DND-41 (cell line): ENCODE results near the gene RBMX.

ENCODE experiments used
- CTCF ChIP-seq: IDR thresholded peaks from 2 replicates; pipeline ENCODE4 v1.5.1; 2012; ENCODE audit warnings: borderline replicate concordance, low read length, moderate library complexity, mild to moderate bottlenecking; ENCODE audit not compliant: poor library complexity, severe bottlenecking; ENCODE audit errors: extremely low read depth
- EZH2 ChIP-seq: IDR thresholded peaks from 3 replicates; pipeline ENCODE4 v1.6.1; 2012; ENCODE audit warnings: borderline replicate concordance, low read depth, mild to moderate bottlenecking, moderate library complexity, low read length, inconsistent platforms; ENCODE audit not compliant: severe bottlenecking

- TF ChIP-seq CTCF (no peak), EZH2 (no peak)
These were observed 11.9 kb upstream of the RBMX start for GRCh38 chrX:136892412-136892811.
